GM12878 (cell line): Measurements from ENCODE around the gene PAPOLG. TPM values are rescaled to one million over a fixed set of nuclear protein-coding genes. Genes with fewer than 3 reads are reported as not detected.

ENCODE experiments used
- ATAC-seq: fragments of 200-7000 bp; cut with Tn5 transposase; 3 replicates; pipeline ENCODE4 v1.9.1; 2020; ENCODE audit warnings: mild to moderate bottlenecking, moderate library complexity
- BruUV-seq: library from RNA; stranded (reverse); fragments of 400-500 nt; replicated peaks from 2 replicates; lab custom pipeline; 2021; lab: Mats Ljungman, UMichigan
- CTCF ChIA-PET: fragments of 300-600 bp; sonication (Branson Sonifier 250); formaldehyde crosslinking; extraction: SDS; loops from one replicate; lab custom pipeline; 2021; ENCODE audit warnings: inconsistent platforms; lab: Yijun Ruan, JAX
- POLR2A ChIA-PET: fragments of 350-600 bp; formaldehyde crosslinking; extraction: SDS; loops from one replicate; lab custom pipeline; 2021; ENCODE audit warnings: inconsistent platforms; lab: Charles Lee
- RAD21 ChIA-PET: fragments of 300-600 bp; sonication (Branson Sonifier 250); formaldehyde crosslinking; loops from one replicate; lab custom pipeline; 2023; ENCODE audit warnings: antibody characterized with exemption; ENCODE audit not compliant: unreplicated experiment; lab: Charles Lee
- SMC1A ChIA-PET: fragments of 300-600 bp; sonication (Branson Sonifier 250); formaldehyde crosslinking; loops from one replicate; lab custom pipeline; 2023; ENCODE audit not compliant: unreplicated experiment, uncharacterized antibody; lab: Charles Lee
- DNase-seq: peaks from one replicate; pipeline ENCODE4 v3.0.0-alpha.2; 2011; ENCODE audit warnings: low read depth, low spot score
- FAIRE-seq: peaks from 3 replicates; lab custom pipeline; 2011; peaks lifted over from hg19 to GRCh38; lab: Jason Lieb, UNC
- H2AFZ ChIP-seq: 2 replicates; pipeline ENCODE4 v1.6.0; 2011; ENCODE audit warnings: low read depth, low read length, control low read depth; ENCODE audit not compliant: control insufficient read depth
- H3K27ac ChIP-seq: 2 replicates; pipeline ENCODE4 v1.5.1; 2011; ENCODE audit warnings: control low read depth; ENCODE audit not compliant: control insufficient read depth, insufficient read depth
- H3K27me3 ChIP-seq, 2 experiments: replicated peaks in 1 of 2; 2 replicates each; pipeline versions ENCODE4 v1.6.0 to v1.6.1; 2011; ENCODE audit warnings: low read length in 1 of 2; ENCODE audit not compliant: control insufficient read depth in 2 of 2, insufficient read depth in 2 of 2
- H3K36me3 ChIP-seq, 2 experiments: 2 replicates each; pipeline ENCODE4 v1.5.1; 2011; ENCODE audit warnings: low read length in 1 of 2; ENCODE audit not compliant: control insufficient read depth in 2 of 2, insufficient read depth in 2 of 2
- H3K4me1 ChIP-seq: 2 replicates; pipeline ENCODE4 v1.6.1; 2011; ENCODE audit warnings: mild to moderate bottlenecking, low read length, moderate library complexity, mixed read lengths; ENCODE audit not compliant: control insufficient read depth, insufficient read depth
- H3K4me2 ChIP-seq: 2 replicates; pipeline ENCODE4 v1.6.0; 2011; ENCODE audit warnings: control low read depth; ENCODE audit not compliant: control insufficient read depth, insufficient read depth
- H3K4me3 ChIP-seq: fragments of 200-600 bp; sonication (generic); 2 replicates; pipeline ENCODE4 v1.5.1; 2016
- H3K79me2 ChIP-seq: 2 replicates; pipeline ENCODE4 v1.6.0; 2011; ENCODE audit warnings: low read length; ENCODE audit not compliant: control insufficient read depth, insufficient read depth
- H3K9ac ChIP-seq: 2 replicates; pipeline ENCODE4 v1.8.0; 2011; ENCODE audit warnings: low read length, control low read depth, mixed read lengths; ENCODE audit not compliant: control insufficient read depth, insufficient read depth
- H3K9me3 ChIP-seq: replicated peaks from 3 replicates; pipeline ENCODE4 v1.5.1; 2011; ENCODE audit warnings: mild to moderate bottlenecking, low read length; ENCODE audit not compliant: control insufficient read depth, insufficient read depth
- H4K20me1 ChIP-seq: 2 replicates; pipeline ENCODE4 v1.6.0; 2011; ENCODE audit not compliant: control insufficient read depth, insufficient read depth
- WGBS: methylation state at CpG from one replicate; pipeline ENCODE4 v1.1.6; 2016; ENCODE audit warnings: low lambda C conversion rate; ENCODE audit not compliant: insufficient replicate concordance, insufficient coverage; ENCODE audit errors: missing lambda C conversion rate; 5-methylcytosine and 5-hydroxymethylcytosine counted together
- in situ Hi-C: fragments of 300-500 bp; cut with MboI; formaldehyde crosslinking; loops from 9 replicates; pipeline ENCODE4 v1.14.3; 2018; ENCODE audit warnings: mixed read lengths
- intact Hi-C: fragments of 100-400 bp; cut with micrococcal nuclease; formaldehyde crosslinking; loops from one replicate; pipeline ENCODE4 v1.14.2; 2022; ENCODE audit not compliant: unreplicated experiment
- polyA plus RNA-seq, 11 experiments: library from polyadenylated mRNA; depleted of rRNA in 4 of 11; unstranded in 6 of 11; stranded (reverse) in 5 of 11; fragments of >200 nt; fragmentation: Nextera tagmentation in 4 of 11; fragmentation: Illumina TruSeq in 1 of 11; extraction: Ambion mirVana in 4 of 11; extraction: Trizol in 1 of 11; gene quantifications; 1 replicate in 1 of 11; 2 replicates in 10 of 11; pipeline versions ENCODE4 v1.2.1 to v1.2.3, GENCODE V29; 2011 to 2016; ENCODE audit warnings: inconsistent platforms in 2 of 11, missing spikeins in 2 of 11, low read depth in 1 of 11
- total RNA-seq, 4 experiments: library from RNA; depleted of rRNA in 3 of 4; stranded (reverse); fragments of >200 nt in 3 of 4; fragmentation: Illumina TruSeq in 1 of 4; extraction: Trizol in 1 of 4; gene quantifications; 2 replicates each; pipeline versions ENCODE4 v1.2.1 to v1.2.3, GENCODE V29; 2013 to 2021
- TF ChIP-seq, protein P1 (sequence below): fragments of 450-650 bp; formaldehyde crosslinking; IDR thresholded peaks from 2 replicates; pipeline ENCODE4 v1.5.0; 2022; ENCODE audit warnings: mild to moderate bottlenecking, missing genetic modification characterization

Gene PAPOLG
- total and polyA plus RNA-seq, 10 of the 15 experiments (the other 5 are each of a cell fraction or from before 2014, with no cell fraction given): 4.2 to 15.8 (median 10.7) TPM

GRCh38 chr2:60759654-60760053 is 3.6 kb downstream of the PAPOLG start:
- Histone ChIP-seq H3K79me2 (peaks cover 27% of the 10 kb centered on the region), H3K27me3 (no peaks in the 10 kb centered on the region), H3K9ac (no peak overlapping the region), H3K4me2 (no peak overlapping the region; the same call in 1 of the 2 replicates), H2AFZ (no peak overlapping the region), H3K4me3 (no peak overlapping the region), H3K36me3 (peaks cover 0 to 18% of the 10 kb centered on the region in 2 experiments; a peak in 2 of 4 replicates), H4K20me1 (no peaks in the 10 kb centered on the region), H3K27ac (no peak overlapping the region), H3K9me3 (no peaks in the 10 kb centered on the region), H3K4me1 (no peaks in the 10 kb centered on the region)
- in situ Hi-C loops (no loop called here), intact Hi-C loops (no loop called here)
- ATAC-seq: no peak
- ChIA-PET SMC1A (interaction anchor here (1.0 to 2.1 kb wide), 3 partner anchors 9 to 52 kb away, joined by 3 to 6 read pairs (median 6); no protein-coding TSS in a partner anchor), RAD21 (interaction anchor here (0.7 kb wide), 1 partner anchor 31 kb away, joined by 3 read pairs; no protein-coding TSS in a partner anchor), CTCF (interaction anchor here (1.2 to 1.8 kb wide), 2 partner anchors 10 to 239 kb away, joined by 4 to 7 read pairs; no protein-coding TSS in a partner anchor), POLR2A (interaction anchor here (0.7 kb wide), 1 partner anchor 163 kb away, joined by 3 read pairs; no protein-coding TSS in a partner anchor)
- no TSS peak for BruUV-seq
- FAIRE-seq: no peak
- WGBS: 100% methylated on average over 1 of the region's 1 CpG
- TF ChIP-seq, protein P1, sequence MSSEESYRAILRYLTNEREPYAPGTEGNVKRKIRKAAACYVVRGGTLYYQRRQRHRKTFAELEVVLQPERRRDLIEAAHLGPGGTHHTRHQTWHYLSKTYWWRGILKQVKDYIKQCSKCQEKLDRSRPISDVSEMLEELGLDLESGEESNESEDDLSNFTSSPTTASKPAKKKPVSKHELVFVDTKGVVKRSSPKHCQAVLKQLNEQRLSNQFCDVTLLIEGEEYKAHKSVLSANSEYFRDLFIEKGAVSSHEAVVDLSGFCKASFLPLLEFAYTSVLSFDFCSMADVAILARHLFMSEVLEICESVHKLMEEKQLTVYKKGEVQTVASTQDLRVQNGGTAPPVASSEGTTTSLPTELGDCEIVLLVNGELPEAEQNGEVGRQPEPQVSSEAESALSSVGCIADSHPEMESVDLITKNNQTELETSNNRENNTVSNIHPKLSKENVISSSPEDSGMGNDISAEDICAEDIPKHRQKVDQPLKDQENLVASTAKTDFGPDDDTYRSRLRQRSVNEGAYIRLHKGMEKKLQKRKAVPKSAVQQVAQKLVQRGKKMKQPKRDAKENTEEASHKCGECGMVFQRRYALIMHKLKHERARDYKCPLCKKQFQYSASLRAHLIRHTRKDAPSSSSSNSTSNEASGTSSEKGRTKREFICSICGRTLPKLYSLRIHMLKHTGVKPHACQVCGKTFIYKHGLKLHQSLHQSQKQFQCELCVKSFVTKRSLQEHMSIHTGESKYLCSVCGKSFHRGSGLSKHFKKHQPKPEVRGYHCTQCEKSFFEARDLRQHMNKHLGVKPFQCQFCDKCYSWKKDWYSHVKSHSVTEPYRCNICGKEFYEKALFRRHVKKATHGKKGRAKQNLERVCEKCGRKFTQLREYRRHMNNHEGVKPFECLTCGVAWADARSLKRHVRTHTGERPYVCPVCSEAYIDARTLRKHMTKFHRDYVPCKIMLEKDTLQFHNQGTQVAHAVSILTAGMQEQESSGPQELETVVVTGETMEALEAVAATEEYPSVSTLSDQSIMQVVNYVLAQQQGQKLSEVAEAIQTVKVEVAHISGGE (CRISPR knock-in tag): no peak
- DNase-seq: no peak
